ENCODE measurements around the gene TBXAS1.

TBXAS1 gene

DNA sequence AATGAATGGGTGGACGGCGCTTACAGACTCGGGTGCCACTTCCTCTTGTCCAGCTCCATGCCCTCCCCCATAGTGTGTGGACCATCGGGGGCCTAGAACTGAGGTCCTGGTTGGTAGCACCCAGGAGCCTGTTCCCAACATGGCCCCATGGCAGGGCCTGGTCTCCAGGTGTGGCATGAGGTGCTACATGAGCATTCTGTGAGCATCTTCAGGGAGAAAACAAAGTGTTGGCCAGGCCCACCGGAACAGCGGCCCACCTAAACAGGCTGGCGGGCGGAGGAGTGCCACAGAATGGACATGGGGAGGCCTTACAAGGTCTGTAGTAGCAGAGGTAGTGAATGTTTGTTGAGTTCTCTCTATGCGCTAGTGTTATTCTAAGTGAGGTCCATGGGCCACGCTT is 156.7 kb downstream of the TBXAS1 start:
- no peak for DNase-seq

DNA sequence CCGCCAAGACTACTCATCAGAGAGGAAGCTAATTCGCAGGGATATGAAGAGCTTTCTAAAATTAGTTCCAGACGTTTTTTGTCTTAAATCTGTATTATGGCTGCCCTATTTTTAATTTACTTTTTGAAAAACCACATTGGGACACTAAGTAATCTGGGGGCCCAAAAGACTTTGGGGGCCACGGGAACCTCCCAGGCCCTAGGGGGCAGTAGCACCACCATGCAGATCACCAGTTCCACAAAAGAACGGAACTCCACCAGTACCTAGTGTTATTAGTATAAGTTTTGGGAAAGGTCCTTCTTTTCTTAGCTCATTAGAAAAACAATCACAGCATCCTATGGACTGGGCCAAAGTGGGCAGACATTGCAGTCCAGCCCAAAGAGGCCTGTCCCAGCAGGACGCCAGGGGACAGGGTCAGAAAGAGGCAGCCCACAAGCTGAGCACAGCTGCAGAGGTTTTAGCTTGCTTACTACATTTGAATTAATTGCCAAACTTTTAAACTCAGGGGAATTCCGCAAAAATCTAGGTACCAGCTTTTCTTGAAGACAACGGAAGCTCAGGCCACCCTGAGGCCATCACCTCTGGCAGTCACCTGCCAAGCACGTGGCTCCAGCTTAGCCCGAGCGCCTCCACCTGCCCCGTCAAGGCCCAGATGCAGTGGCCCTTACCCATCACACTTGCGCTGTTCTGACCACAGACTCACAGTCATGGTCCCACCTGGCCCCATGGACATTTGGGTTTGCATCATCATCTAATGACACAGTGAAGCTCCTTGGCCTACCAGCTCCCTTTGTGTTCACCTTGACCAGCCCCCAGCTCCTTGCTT is 158.8 kb downstream of the TBXAS1 start:
- no peak for DNase-seq

DNA sequence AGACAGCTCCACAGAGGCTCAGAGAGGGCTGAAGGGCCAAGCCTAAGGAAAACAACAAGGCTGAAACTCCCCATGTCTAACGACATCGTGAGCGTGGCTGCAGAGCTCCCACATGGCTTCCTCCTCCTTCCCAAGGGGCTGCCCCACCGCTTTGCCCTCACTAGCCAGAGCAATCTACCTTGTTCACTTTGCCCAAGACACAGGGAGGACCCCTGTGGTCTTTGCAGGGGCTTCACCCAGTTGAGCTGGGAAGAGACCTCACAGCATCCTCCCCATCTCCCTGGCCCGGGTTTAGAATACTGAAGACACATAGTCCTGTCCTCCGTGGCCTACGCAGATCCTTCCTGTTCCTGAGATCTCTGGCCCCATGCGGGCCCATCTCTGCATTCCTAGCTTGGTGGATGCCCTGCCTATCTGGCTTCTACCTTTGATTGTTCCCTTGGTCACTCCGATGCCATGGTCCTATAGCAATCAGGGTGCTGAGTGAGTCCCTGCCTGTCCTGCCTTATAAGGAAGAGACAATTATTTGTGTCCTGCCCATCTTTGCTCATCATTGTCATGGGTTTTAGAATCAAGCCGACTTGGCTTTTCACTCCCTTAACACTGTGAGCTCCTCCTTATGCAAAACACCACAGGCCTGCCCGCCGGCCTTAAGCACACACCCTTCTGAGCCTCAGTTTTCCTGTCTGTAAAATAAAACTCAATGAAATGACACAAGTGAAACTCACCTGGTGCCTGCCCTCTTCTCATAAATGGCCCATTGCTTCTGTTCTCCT is 160.5 kb downstream of the TBXAS1 start:
- DNase-seq = no peak

DNA sequence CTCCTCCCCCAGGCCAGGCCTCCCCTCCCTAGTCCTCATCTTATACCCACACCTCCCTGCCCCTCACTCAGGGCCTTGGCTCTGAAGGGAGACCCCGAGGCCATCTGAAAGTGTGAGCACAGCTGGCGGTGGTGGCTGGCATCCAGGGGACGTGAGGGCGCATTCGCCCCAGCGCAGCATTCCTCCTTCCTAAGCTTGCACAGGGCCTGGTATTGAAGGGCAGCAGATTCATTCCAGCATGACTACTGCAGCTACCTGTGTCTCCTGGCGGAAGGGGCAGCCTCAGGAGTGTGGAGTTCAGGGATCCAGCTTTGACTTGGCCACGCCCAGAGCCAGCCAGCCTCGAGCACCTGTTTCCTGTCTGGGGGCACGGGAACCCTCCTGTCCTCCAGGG is 161.1 kb downstream of the TBXAS1 start:
- no peak for DNase-seq

DNA sequence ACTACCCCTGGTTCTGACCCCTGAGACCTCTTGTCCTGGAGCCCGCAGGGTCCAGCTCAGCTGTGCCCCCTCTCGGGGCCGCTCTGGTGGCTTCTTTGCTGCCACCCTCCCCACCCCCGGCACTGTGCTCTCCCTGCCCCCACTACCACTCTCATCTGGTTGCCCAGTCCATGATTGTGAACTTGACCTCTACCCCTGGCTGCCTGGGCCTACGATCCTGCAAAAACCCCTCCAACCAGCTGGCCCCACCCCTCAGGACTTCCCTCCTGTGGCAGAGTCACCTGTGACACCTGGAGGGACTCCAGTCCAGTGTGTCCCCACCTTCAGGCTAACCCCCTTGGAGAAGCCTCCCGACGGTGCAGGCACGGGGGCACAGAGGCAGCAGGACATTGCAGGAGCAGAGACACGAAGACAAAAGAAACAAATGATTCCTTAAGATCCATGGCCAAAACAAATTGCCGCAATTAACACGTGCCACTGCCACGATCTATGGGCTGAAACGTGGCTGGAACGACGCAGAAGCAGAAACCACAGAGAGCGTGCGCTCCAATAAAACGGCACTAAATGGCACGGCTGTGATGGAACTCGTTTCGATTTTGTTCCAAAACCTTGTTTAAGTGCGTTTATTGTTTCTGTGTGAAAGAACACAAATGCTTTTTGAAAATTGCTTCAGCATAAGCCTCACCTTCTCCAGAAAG is 161.7 kb downstream of the TBXAS1 start:
- no peak for DNase-seq

DNA sequence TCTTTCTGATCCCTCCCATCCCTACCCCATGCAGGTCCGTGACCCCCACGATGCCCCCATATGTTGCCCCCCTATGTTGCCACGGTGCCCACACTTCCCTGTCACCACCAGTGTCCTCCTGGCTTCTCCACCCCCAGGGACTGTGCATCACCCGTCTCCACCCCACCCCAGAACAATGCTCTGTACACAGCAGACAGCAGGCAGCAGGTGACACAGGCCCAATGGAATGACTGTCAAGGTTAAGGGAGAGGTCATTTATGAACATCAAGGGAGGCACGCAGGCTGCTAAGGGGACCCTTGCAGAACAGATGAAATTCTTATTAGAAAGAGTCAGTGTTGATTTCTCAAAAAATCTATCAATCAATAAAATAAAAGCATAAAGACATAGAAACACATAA is 162.2 kb downstream of the TBXAS1 start:
- no peak for DNase-seq

DNA sequence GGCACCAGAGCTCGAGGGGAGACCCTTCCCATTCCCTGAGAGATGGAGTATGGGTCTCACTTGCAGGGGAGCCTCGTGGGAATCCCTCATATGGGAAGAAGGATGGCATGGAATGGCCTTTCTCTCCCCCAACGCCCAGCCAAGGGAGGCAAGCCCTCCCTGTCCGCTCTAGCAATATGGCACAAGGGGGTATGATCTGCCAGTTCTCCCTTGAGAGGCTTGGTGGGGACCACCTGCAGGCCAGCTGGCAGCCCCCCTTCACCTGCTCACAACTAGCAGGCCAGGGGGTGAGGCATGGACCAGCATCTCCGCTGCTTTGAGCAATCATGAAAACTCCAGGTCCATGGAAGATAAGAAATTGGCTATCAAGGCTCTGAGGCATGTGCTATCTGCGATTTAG is 162.8 kb downstream of the TBXAS1 start:
- no peak for DNase-seq

DNA sequence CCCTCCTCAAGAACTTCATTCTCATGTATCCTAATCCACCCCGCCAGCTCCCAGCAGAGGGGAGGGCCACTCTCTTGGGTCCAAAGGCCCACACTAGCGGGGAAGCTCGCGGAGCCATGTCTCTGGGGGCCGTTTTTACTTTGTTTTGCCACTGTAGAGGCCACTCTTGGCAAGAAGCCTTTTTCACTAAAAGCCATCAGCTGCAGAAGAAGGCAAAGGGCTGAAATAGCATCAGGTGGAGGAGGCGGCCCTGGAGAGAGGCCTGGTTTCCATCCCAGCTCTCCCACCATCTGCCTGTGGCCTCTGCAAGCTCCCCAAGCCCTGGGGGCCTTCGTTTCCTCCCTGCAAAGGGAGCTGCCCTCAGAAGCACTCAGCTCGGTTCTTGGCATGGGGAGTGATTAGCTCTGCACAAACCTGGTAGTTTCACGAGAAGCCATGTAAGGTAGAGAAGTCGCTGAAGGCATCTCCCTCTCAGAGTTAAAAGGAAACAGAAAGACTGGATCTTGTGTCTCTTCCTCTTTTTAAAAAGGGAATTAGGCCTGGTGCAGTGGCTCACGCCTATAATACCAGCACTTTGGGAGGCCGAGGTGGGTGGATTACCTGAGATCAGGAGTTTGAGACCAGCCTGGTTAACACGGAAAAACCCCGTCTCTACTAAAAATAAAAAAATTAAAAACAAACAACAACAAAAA is 163.4 kb downstream of the TBXAS1 start:
- no peak for DNase-seq

DNA sequence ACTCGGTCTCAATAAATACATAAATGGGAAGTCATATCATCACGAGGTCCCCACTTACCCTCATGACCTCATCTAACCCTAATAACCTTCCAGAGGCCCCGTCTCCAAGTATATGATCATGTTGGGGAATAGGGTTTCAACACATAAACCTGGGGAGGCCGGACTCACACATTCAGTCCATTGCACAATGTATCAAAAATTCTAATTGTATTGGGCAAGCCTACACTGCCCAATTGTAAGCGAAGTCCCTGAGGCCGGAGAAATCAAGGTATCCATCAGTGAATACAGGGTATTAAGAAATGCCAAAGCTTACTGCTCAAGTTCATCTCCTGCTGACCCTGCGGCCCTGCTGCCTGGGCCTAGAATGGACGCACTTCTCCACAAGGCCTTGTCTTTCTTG is 164.1 kb downstream of the TBXAS1 start:
- no peak for DNase-seq

DNA sequence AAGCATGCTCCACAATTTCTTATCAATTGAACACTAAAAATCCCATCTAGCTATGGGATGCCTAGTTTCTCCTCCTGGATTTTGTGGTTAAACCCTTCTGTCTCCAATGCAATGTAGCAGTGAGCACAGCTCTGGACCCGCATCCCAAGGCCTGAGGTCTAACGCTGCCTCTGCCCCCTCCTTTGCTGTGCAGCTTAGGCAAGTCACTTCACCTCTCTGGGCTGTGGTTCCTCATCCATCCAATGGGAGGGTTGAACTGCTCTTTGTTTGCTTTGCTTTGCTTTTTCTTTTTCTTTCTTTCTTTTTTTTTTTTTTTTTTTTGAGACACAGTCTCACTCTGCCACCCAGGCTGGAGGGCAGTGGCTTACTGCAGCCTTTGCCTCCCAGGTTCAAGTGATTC is 164.5 kb downstream of the TBXAS1 start:
- no peak for DNase-seq

DNA sequence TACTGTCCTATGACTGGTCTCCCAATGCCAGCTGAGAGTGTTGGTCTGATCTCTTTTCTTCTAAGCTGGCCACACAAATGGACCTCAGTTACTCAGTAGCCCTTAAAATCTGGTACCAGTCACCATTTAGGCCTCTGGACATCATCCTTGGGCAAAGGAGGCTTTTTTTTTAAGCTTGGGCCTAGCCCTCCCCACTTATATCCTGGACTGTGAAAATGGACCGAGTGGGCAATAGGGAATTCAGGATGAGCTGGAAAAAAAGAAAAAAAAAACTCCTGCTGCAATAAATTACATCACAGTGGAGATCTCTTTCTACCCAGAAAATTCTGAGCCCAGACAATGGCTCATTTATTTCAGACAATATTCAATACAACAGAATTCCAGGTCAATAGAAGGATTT is 165.3 kb downstream of the TBXAS1 start:
- DNase-seq = no peak

DNA sequence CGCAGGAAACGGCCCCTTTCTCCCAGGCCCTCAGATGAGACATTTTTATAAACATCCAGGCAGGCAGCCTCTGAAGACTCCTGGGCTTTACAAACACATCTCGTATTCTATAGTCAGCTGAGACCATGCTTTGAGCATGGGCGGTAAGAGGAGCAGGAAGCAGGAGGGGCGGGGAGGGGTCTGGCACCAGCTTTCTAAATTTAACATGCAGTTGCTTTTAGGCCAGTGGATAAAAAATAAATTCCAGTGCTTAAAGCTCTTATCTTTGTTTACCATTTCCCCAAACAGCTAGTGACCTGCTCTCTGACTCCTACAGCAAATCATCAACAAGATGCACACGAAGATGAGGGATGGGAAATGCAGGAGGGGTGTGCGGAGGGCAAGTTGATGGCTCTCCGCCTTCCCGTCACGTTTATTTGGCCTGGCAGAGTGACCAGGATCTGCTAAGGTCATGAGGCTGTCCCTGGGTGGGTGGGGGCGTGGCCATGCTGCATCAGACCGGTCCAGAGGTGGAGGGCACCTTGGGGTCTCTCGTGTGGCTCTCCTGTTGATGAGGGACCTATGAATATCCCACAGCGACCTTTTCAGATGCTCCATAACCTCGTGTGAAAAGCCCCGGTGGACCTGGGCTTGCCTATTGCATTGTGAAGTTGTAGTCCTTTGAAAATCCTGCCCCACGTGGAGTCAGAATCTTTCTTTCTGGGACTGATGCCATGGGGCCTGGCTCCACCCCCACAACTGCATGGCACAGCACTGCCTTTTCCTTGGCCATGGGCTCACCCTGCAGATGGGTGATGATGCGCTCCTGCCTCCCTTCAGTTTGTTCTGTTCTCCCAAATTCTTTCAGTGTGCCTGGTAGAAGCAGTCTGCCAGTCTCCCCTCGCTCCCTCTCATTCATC is 166.2 kb downstream of the TBXAS1 start:
- no peak for DNase-seq

DNA sequence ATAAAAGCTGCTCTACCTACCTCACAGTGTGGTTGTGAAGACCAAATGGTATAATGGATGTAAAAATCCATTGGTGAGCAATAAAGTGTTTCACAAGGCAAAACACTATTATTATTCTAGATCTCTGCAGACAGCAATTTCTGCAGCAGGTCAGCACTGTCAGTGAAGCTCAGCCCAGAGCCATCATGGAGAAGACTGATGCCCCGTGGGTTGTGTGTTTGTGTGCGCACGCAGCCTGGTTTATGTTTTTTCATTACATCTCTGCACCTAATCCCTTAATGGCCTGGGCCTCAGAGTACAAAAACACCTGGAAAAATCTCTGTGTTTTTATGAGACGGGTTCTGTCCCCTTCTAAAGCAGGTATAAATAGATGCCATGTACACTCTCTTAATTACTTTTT is 169.5 kb downstream of the TBXAS1 start:
- DNase-seq = no peak

DNA sequence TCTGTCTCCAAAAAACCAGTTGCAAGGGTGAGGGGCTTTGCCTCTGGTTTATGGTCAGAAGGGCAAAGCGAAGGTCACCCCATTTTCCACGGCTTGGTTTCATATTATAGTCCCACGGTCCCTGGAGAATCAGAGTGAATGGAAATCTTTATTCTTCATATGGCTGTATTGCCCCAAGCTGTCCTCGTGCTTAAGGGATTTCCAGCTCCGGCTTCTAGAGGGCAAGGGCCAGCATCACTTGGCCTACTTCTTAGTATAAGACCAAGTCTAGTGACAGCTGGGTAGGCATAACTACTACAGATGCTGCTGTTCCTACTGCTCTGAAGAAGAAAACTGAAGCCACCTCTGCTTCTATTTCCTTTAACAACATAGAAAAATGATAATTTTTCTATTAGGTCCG is 170.5 kb downstream of the TBXAS1 start:
- DNase-seq = no peak

DNA sequence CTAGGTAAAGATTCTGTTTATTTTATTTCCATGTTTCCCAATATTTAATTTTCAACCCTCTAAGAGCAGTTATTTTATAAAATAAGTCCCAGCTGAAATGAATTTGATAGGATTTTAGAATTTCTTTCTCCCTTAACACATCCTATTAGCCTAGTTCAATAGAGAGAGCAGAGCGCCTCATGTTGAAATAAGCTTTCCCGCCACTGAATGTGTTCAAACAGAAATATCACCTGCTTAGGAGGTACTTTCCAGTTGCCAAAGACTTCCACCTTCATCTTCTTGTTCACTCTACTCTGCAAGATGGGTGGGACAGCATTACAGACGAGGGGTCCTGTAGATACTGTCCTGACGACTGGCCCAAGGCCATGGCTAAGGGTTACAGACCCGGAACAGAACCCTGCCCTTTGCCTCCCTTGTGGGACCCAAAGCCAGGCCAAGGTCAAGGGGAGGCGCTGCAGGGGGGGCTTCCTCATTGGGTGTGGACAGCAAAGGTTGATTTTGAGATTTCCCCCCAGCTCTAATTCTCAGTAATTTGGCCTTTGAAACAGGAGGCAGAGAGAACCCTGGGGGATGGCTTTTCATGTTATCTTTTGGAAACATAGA is 171.7 kb downstream of the TBXAS1 start:
- DNase-seq = no peak

DNA sequence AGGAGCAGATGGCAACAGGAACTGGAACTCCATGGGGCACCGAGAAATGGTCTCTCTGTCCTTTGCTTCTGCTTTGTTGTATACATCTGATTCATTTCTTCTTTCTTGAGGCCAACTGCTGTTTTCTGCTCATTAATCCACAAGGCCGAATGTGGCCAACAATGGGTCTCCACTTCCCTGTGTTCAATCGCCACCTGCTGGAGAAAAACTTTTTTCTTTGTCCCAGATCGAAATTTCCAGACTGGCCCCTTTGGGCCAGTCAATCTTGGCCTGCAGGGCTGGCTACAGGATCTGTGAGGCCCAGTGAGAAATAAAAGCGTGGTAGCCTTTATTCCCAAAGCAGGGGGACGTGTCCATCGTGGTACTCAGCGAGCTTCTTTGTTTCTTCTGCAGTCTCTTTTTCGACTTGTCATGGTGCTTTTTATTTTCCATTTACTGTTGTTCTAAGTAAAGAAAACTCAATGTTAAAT is 174.9 kb downstream of the TBXAS1 start:
- peak; percentile 50 for DNase-seq

DNA sequence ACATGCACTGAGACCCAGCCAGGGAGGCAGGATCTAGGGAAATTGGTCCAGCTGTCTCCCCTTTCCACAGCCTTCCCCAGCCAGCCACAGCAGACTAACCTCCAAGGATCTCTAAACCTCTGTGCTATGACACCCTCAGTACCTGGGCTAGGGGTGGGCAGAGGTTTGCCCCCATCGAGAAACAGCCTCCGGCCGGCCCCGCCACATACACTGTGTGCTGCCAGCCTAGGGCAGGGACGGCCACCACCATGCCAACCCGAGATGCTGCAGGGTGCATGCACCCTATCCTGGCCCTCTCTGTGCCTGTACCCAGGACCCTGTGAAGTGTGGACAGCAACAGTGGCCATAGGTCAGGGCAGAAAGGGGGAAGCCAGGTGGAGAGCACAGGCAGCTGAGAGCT is 175.6 kb downstream of the TBXAS1 start:
- no peak for DNase-seq

DNA sequence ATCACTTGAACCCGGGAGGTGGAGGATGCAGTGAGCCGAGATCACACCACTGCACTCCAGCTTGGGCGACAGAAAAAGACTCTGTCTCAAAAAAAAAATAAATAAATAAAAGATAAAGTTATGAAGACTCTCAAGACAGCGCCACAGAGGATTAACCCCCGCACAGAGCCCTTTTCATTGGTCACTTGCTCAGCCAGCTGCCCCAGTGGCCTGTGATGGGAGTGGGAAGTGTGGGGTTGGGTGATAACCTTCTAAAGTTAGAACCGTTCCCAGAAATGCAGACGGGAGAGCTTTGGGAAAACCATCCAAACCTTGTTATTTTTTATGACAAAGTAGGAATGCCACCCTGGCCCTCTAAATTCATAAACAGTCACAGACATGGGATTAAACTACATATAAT is 176.3 kb downstream of the TBXAS1 start:
- no peak for DNase-seq

DNA sequence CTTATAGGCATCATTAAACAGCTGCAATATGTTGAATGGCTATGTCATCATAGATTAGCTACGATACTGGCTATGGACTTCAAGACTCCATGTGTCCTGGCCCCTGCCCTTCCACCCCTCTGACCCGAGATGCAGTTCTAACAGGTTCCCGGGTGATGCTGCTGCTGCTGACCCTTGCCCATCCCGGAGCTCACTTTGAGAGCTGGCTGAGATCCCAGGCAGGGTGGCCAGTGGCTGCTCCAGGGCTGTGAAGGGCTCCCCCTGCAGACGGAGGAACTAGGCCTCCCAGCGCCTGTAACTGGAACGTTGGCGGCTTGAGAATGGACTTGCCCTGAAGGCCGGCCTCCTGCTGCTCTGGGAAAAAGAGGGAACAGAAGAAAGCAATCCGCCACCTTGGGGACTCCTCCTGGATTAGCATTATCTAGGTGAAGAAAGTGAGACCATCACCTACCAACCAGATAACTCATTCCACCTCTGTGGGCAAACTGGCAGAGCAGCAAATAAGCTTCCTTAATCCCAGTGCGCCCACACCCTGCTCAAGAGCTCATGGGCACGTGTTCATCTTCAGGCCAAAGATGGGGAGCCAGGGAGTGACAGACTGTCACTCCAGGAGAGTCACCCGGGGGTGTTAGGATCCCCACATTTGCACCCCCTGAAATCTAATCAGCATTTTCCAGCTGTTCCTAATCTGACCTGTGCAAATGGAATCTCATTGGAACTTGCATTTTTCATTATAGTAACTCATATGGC is 176.9 kb downstream of the TBXAS1 start:
- DNase-seq = no peak

DNA sequence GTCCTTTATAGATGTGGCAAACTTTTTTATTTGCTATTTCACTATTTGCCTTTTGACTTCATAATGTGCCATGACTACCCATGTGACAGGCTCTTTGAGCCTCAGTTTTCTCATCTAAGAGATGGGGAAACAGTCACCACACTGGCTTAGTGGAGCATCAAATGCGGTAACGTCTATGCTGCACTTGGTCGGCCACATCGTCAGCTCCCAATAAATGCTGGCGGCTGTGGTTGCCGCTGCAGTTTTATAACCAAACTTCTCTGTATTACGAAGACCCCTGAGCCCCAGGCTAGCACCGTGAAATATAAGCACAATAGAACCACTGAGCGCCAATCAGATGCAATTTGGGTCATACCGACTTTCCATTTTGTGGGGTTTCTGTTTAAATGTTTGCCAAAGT is 177.5 kb downstream of the TBXAS1 start:
- DNase-seq = no peak
